Measurements from ENCODE around the gene CDR2.

DNA sequence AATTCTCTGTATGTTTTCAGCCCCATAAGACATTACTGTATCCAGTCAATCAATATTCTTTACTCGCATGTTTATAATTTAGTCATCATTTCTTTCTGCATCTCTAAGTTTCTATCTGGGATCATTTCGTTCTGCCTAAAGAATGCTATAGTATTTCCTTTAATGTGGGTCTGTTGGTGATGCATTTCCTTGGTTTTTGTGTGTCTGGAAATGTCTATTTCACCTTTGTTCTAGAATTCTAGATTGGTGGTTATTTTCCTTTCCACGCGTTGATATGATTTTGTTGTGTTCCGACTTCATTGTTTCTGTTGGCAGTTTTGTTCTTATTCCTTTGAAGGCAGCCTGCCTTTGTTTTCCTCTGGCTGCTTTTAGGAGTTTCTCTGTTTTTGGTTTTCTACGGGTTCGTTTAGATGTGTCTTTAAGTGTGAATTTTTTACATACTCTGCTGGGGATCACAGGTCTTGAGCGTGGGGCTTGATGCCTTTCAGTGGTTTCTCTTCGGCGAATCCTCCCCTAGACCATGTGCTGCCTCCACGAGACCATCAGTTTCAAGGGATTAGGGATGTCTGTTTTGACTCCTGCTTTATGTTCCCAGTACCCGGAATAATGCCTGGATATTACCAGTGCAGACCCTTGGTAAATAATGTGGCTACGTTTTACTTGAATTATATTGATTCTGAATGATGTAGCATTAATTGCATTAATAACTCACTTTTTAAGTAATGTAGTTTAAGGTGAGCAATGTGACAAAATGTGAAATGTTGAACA, 53.7 kb downstream of the CDR2 start:
- no peak for TF ChIP-seq CTCF (IDR thresholded peaks at IDR 0.05)
- TF ChIP-seq POLR2A (IDR thresholded peaks at IDR 0.05) = no peak

Measured in uterus (tissue), 2 donors.